WTC11 (cell line): ENCODE results near the gene OPRL1. TPM values are rescaled to one million over a fixed set of nuclear protein-coding genes. Genes with fewer than 3 reads are reported as not detected.

Experiments
- ATAC-seq: fragments of 200-7000 bp; cut with Tn5 transposase; 2 replicates; pipeline ENCODE4 v1.10.0; 2021; ENCODE audit warnings: mild to moderate bottlenecking, moderate library complexity
- CTCF ChIA-PET: fragments of 300-600 bp; sonication (Branson Sonifier 250); formaldehyde crosslinking; loops from one replicate; lab custom pipeline; 2021; ENCODE audit warnings: antibody characterized with exemption; lab: Charles Lee
- POLR2A ChIA-PET: fragments of 350-600 bp; sonication (Branson Sonifier 250); formaldehyde crosslinking; loops from one replicate; lab custom pipeline; 2021; ENCODE audit warnings: antibody characterized with exemption; lab: Charles Lee
- DNase-seq: peaks from one replicate; pipeline ENCODE4 v3.0.0; 2021; ENCODE audit warnings: low spot score
- H3K27ac Mint-ChIP-seq: 2 replicates; pipeline ENCODE4 v1.8.0; 2021; ENCODE audit warnings: mixed read lengths
- H3K27me3 Mint-ChIP-seq: 2 replicates; pipeline ENCODE4 v1.8.0; 2021; ENCODE audit warnings: low read depth, mild to moderate bottlenecking, moderate library complexity, mixed read lengths
- H3K36me3 Mint-ChIP-seq: 2 replicates; pipeline ENCODE4 v1.8.0; 2021; ENCODE audit warnings: mixed read lengths
- H3K4me1 Mint-ChIP-seq: 2 replicates; pipeline ENCODE4 v1.8.0; 2022; ENCODE audit warnings: mixed read lengths
- H3K4me3 Mint-ChIP-seq: 2 replicates; pipeline ENCODE4 v1.8.0; 2021; ENCODE audit warnings: mild to moderate bottlenecking, moderate library complexity, mixed read lengths
- H3K9me3 Mint-ChIP-seq: 2 replicates; pipeline ENCODE4 v1.8.0; 2021; ENCODE audit warnings: mixed read lengths
- ARID4B ChIP-seq: sonication (generic); formaldehyde crosslinking; IDR thresholded peaks from 2 replicates; pipeline ENCODE4 v1.8.0; 2023; ENCODE audit warnings: missing genetic modification reagents, mild to moderate bottlenecking, borderline replicate concordance
- HMGA2 ChIP-seq: fragments of 250-450 bp; sonication (Bioruptor Pico); IDR thresholded peaks from 2 replicates; pipeline ENCODE4 v1.4.0; 2021; ENCODE audit warnings: mild to moderate bottlenecking, moderate library complexity
- IRF1 ChIP-seq: sonication (generic); formaldehyde crosslinking; IDR thresholded peaks from 2 replicates; pipeline ENCODE4 v1.8.0; 2023; ENCODE audit warnings: missing genetic modification reagents
- IRF2 ChIP-seq: sonication (generic); formaldehyde crosslinking; IDR thresholded peaks from 2 replicates; pipeline ENCODE4 v1.8.0; 2022; ENCODE audit warnings: low read depth, missing genetic modification reagents, borderline replicate concordance
- NFYB ChIP-seq: sonication (generic); formaldehyde crosslinking; conservative IDR thresholded peaks from 2 replicates; pipeline ENCODE4 v1.8.0; 2022; ENCODE audit warnings: low read depth, missing genetic modification reagents
- PRDM15 ChIP-seq: sonication (generic); formaldehyde crosslinking; IDR thresholded peaks from 2 replicates; pipeline ENCODE4 v1.8.0; 2022; ENCODE audit warnings: missing genetic modification reagents
- STAT6 ChIP-seq: sonication (generic); formaldehyde crosslinking; conservative IDR thresholded peaks from 2 replicates; pipeline ENCODE4 v1.8.1; 2023; ENCODE audit warnings: mild to moderate bottlenecking, low read depth, missing genetic modification reagents, moderate library complexity
- ZBTB43 ChIP-seq: sonication (generic); formaldehyde crosslinking; IDR thresholded peaks from 2 replicates; pipeline ENCODE4 v1.8.1; 2023; ENCODE audit warnings: mild to moderate bottlenecking, missing genetic modification reagents
- ZMAT4 ChIP-seq: fragments of 250-450 bp; sonication (Bioruptor Pico); IDR thresholded peaks from 2 replicates; pipeline ENCODE4 v1.9.0; 2021; ENCODE audit warnings: mild to moderate bottlenecking
- ZNF532 ChIP-seq: fragments of 250-450 bp; sonication (Bioruptor Pico); IDR thresholded peaks from 2 replicates; pipeline ENCODE4 v1.9.0; 2021; ENCODE audit warnings: mild to moderate bottlenecking, borderline replicate concordance
- total RNA-seq: library from RNA; stranded (reverse); gene quantifications from 3 replicates; pipeline ENCODE4 v1.2.3, GENCODE V29; 2021

Gene OPRL1
- total RNA-seq, 1 experiment from 2014 or later: 2.0 TPM

GRCh38 chr20:64146301-64146935, 66.5 kb downstream of the OPRL1 start (continued):
- no peak for TF ChIP-seq PRDM15 (CRISPR knock-in tag)
- TF ChIP-seq ZMAT4 (CRISPR knock-in tag): no peak
- TF ChIP-seq IRF2: no peak
- TF ChIP-seq STAT6 (CRISPR knock-in tag): no peak
- TF ChIP-seq ARID4B (CRISPR knock-in tag): no peak

DNA sequence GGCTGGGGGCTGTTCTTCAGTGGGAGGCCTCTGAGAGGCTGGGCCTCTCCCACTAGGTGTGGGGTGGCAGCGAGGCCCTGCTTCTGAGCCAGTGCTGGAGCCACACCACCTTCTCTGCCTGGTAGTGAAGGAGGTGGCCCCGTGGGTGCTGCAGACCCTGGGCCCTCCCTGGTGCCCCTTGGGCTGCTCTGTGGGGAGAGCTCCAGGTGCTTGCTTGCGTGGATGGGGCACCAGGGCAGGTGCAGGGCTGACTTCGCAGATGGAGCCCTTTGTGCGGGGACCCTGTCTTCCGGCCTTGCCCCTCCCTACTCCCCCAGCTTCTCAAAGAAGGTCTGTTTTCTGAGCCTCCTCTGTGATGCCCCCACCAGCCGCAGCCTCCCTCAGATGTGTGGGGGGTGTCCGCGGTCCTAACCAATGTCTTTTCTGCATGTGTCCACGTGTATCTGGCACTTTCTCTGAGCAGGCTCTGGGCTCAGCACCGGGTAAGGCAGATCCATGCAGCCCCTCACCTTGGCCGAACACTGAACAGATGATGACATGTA, 67.1 kb downstream of the OPRL1 start:
- Mint-ChIP-seq H3K36me3 (peaks cover 26% of the 10 kb centered on the region), H3K9me3 (peaks cover 31% of the 10 kb centered on the region), H3K27me3 (no peaks in the 10 kb centered on the region; the same call in 1 of the 2 replicates), H3K27ac (no peak overlapping the region; the same call in 1 of the 2 replicates), H3K4me3 (no peak overlapping the region), H3K4me1 (peaks cover 17% of the 10 kb centered on the region)
- peak; percentile 6 for DNase-seq
- no peak for ATAC-seq
- ChIA-PET POLR2A (no interaction called here), CTCF (interaction anchor here (1.5 kb wide), 1 partner anchor 42 kb away, joined by 3 read pairs; no protein-coding TSS in a partner anchor)
- no peak for TF ChIP-seq PRDM15 (CRISPR knock-in tag)
- no peak for TF ChIP-seq HMGA2
- TF ChIP-seq ZNF532 (CRISPR knock-in tag): no peak
- TF ChIP-seq IRF1 (CRISPR knock-in tag): no peak
- no peak for TF ChIP-seq ZBTB43 (CRISPR knock-in tag)
- TF ChIP-seq NFYB (CRISPR knock-in tag): no peak
